Stimulated activated CD4-positive, alpha-beta T cell treated with anti-CD3 and anti-CD28 coated beads, Interleukin-1b, Interleukin-23, amount 100 ng/mL, for 24 hours (primary cell): ENCODE measurements around the gene SPEG.
"Not testable (repeated sequence)": the region's sequence is repeated elsewhere in the genome, so short reads cannot be mapped to it uniquely, and the experiment has no call there.

Experiments
- DNase-seq, 4 experiments: peaks; one replicate each; pipeline ENCODE4 v3.0.0-alpha.2; 2020; ENCODE audit warnings: low read depth in 4 of 4, low spot score in 1 of 4

The SPEG gene

GRCh38 chr2:219404954-219405353 lies 29.7 kb upstream of the SPEG start:
- DNase-seq = no peak

- no peak for DNase-seq
These were observed 29.2 kb upstream of the SPEG start for GRCh38 chr2:219405451-219405850.

- DNase-seq = no peak
These were observed 28.4 kb upstream of the SPEG start for GRCh38 chr2:219405958-219406860.

- DNase-seq = no peak
These were observed 27.8 kb upstream of the SPEG start for GRCh38 chr2:219406861-219407230.

- not testable (repeated sequence) for DNase-seq
These were observed 27.3 kb upstream of the SPEG start for GRCh38 chr2:219407343-219407742.

GRCh38 chr2:219408204-219408603 lies 26.4 kb upstream of the SPEG start:
- DNase-seq = no peak

- DNase-seq = no peak
These were observed 26.0 kb upstream of the SPEG start for GRCh38 chr2:219408631-219409030.

GRCh38 chr2:219409619-219410018 lies 25.0 kb upstream of the SPEG start:
- no peak for DNase-seq

GRCh38 chr2:219410390-219410789 lies 24.3 kb upstream of the SPEG start:
- no peak for DNase-seq

GRCh38 chr2:219414857-219415256 lies 19.8 kb upstream of the SPEG start:
- DNase-seq = no peak

- DNase-seq = no peak
These were observed 18.9 kb upstream of the SPEG start for GRCh38 chr2:219415580-219416234.

- DNase-seq = no peak
These were observed 18.4 kb upstream of the SPEG start for GRCh38 chr2:219416235-219416602.

GRCh38 chr2:219416938-219417337 lies 17.7 kb upstream of the SPEG start:
- no peak for DNase-seq

GRCh38 chr2:219417374-219417773 lies 17.3 kb upstream of the SPEG start:
- DNase-seq = no peak

GRCh38 chr2:219418155-219419011 lies 16.3 kb upstream of the SPEG start, which contains the start of gene DES:
TSS of gene DES (plus strand) at chr2:219418377. CDS start at chr2:219418463, 86 bp downstream.
- DNase-seq = no peak

- DNase-seq = no peak
These were observed 15.7 kb upstream of the SPEG start for GRCh38 chr2:219419012-219419324.

- DNase-seq = no peak
These were observed 15.1 kb upstream of the SPEG start for GRCh38 chr2:219419331-219420197.

- no peak for DNase-seq
These were observed 14.0 kb upstream of the SPEG start for GRCh38 chr2:219420687-219421086.

- DNase-seq = no peak
These were observed 13.3 kb upstream of the SPEG start for GRCh38 chr2:219421323-219421722.

GRCh38 chr2:219422952-219423534 lies 11.6 kb upstream of the SPEG start:
- no peak for DNase-seq
